ENCODE measurements around the gene C2orf78. TPM values are rescaled to one million over a fixed set of nuclear protein-coding genes. Genes with fewer than 3 reads are reported as not detected.

C2orf78 gene
- total and polyA plus RNA-seq, 2 donors (not counting 3 experiments of a cell fraction or from before 2014, with no cell fraction given): not detected

DNA sequence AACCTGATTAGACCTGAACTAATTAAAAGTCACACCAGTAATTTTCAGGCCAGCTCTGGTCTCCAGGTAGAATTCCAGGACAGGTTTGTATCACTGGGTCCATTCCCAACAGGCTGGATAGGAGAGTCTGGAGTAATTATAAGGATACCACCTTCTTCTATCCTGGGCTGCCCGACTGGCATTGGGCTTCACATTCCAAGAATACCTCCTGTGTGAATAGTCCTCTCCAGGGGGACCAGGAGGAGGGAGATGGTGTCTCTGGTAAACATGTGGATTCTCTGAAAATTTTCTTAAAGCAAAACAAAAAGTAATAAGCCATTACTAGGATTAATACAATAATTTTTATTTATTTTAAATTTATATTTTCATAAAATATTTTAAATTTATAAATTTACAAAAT, 21.4 kb upstream of the C2orf78 start:
- H3K9ac ChIP-seq (replicated peaks; ENCODE audit: extremely low read depth, insufficient read depth, low read length): no peak overlapping the region

DNA sequence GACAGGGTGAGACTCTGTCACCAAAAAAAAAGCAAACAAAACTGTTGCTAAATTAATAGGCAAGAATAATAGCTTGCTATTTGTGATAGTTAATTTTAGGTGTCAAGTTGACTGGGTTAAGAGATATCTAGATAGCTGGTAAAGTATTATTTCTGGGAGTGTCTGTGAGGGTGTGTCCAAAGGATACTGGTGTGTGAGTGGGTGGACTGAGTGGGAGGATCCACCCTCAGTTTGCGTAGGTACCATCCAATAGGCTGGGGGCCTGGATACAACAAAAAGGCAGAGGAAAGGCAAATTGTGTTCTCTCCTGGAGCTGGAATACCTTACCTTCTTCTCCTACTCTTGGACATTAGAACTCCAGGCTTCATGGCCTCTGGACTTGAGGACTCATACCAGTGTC, 19.0 kb upstream of the C2orf78 start:
- dilution Hi-C loops (cut with MboI; ENCODE audit: extremely low pct_ligation_motif_present, low sequenced_read_pairs): no loop called here

More for the DNA sequence above, 21.4 kb upstream of the C2orf78 start:
- peaks cover 7 to 13% of the 10 kb centered on the region in 2 experiments for H3K36me3 ChIP-seq (ENCODE audit: control insufficient read depth in 2 of 2, extremely low read depth in 1 of 2, insufficient read depth in 2 of 2, low read length in 2 of 2)
- no peaks in the 10 kb centered on the region for H3K9me3 ChIP-seq (replicated peaks; ENCODE audit: control insufficient read depth, insufficient read depth, low read length)
- H4K20me1 ChIP-seq (replicated peaks; ENCODE audit: control insufficient read depth, extremely low read depth, insufficient read depth, low read length): no peaks in the 10 kb centered on the region
- FAIRE-seq (no peak), DNase-seq (ENCODE audit: low read depth, low spot score) (no peak)
- no peak overlapping the region for H3K27ac ChIP-seq (ENCODE audit: insufficient read depth, low read depth, low read length)
- H2AFZ ChIP-seq (ENCODE audit: low read depth, low read length): no peak overlapping the region
- TF ChIP-seq FOS (IDR thresholded peaks at IDR 0.05; ENCODE audit: borderline replicate concordance, insufficient read depth, low read length): no peak
- TF ChIP-seq POLR2AphosphoS5 (IDR thresholded peaks at IDR 0.05; ENCODE audit: insufficient read depth, low read depth, low read length): no peak
- TF ChIP-seq MYC (IDR thresholded peaks at IDR 0.05; ENCODE audit: low read depth, low read length): no peak
- no peak for TF ChIP-seq POLR2A (IDR thresholded peaks at IDR 0.05; ENCODE audit: low read depth, low read length)
- TF ChIP-seq EZH2 (IDR thresholded peaks at IDR 0.05; ENCODE audit: borderline replicate concordance, low read depth, low read length, severe bottlenecking): no peak
- no peak overlapping the region for H3K4me3 ChIP-seq (replicated peaks in 1 of 3; ENCODE audit: insufficient read depth in 1 of 3, low read depth in 1 of 3, low read length in 3 of 3)
- ChIA-PET POLR2A (no interaction called here), CTCF (no interaction called here)
- H3K4me2 ChIP-seq (ENCODE audit: insufficient read depth, low read length): no peak overlapping the region
- H3K4me1 ChIP-seq (ENCODE audit: control insufficient read depth, extremely low read depth, insufficient read depth, low read length): peaks cover 17% of the 10 kb centered on the region
- H3K79me2 ChIP-seq (ENCODE audit: control insufficient read depth, insufficient read depth, low read length): no peaks in the 10 kb centered on the region
- no peaks in the 10 kb centered on the region for H3K9me1 ChIP-seq (replicated peaks; ENCODE audit: control insufficient read depth, extremely low read depth, insufficient read depth, low read length)
- intact Hi-C loops (cut with micrococcal nuclease): no loop called here
- no TSS peak for BruUV-seq (replicated peaks)
- dilution Hi-C loops (cut with MboI; ENCODE audit: extremely low pct_ligation_motif_present, low sequenced_read_pairs): no loop called here
- H3K27me3 ChIP-seq (ENCODE audit: control insufficient read depth in 2 of 2, insufficient read depth in 2 of 2, low read length in 2 of 2): no peaks in the 10 kb centered on the region

More for the DNA sequence above, 19.0 kb upstream of the C2orf78 start:
- TF ChIP-seq JUN (IDR thresholded peaks at IDR 0.05; ENCODE audit: borderline replicate concordance, insufficient read depth, insufficient read length, low read depth): no peak
- TF ChIP-seq POLR2A (IDR thresholded peaks at IDR 0.05; ENCODE audit: low read depth, low read length): no peak
- TF ChIP-seq, protein P1, sequence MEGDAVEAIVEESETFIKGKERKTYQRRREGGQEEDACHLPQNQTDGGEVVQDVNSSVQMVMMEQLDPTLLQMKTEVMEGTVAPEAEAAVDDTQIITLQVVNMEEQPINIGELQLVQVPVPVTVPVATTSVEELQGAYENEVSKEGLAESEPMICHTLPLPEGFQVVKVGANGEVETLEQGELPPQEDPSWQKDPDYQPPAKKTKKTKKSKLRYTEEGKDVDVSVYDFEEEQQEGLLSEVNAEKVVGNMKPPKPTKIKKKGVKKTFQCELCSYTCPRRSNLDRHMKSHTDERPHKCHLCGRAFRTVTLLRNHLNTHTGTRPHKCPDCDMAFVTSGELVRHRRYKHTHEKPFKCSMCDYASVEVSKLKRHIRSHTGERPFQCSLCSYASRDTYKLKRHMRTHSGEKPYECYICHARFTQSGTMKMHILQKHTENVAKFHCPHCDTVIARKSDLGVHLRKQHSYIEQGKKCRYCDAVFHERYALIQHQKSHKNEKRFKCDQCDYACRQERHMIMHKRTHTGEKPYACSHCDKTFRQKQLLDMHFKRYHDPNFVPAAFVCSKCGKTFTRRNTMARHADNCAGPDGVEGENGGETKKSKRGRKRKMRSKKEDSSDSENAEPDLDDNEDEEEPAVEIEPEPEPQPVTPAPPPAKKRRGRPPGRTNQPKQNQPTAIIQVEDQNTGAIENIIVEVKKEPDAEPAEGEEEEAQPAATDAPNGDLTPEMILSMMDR (IDR thresholded peaks at IDR 0.05; ENCODE audit: extremely low read depth in 1 of 2, insufficient read depth in 1 of 2, low read depth in 1 of 2, low read length in 2 of 2): no peak
- TF ChIP-seq MYC (IDR thresholded peaks at IDR 0.05; ENCODE audit: low read depth, low read length): no peak
- Histone ChIP-seq H3K9me3 (replicated peaks; ENCODE audit: control insufficient read depth, insufficient read depth, low read length) (no peaks in the 10 kb centered on the region), H3K4me3 (replicated peaks in 1 of 3; ENCODE audit: insufficient read depth in 1 of 3, low read depth in 1 of 3, low read length in 3 of 3) (no peak overlapping the region), H3K27ac (ENCODE audit: insufficient read depth, low read depth, low read length) (no peak overlapping the region), H3K9ac (replicated peaks; ENCODE audit: extremely low read depth, insufficient read depth, low read length) (no peak overlapping the region), H3K4me2 (ENCODE audit: insufficient read depth, low read length) (no peak overlapping the region), H3K4me1 (ENCODE audit: control insufficient read depth, extremely low read depth, insufficient read depth, low read length) (peaks cover 5% of the 10 kb centered on the region), H3K27me3 (ENCODE audit: control insufficient read depth in 2 of 2, insufficient read depth in 2 of 2, low read length in 2 of 2) (no peaks in the 10 kb centered on the region), H3K9me1 (replicated peaks; ENCODE audit: control insufficient read depth, extremely low read depth, insufficient read depth, low read length) (no peaks in the 10 kb centered on the region), H3K79me2 (ENCODE audit: control insufficient read depth, insufficient read depth, low read length) (no peaks in the 10 kb centered on the region), H3K36me3 (ENCODE audit: control insufficient read depth in 2 of 2, extremely low read depth in 1 of 2, insufficient read depth in 2 of 2, low read length in 2 of 2) (peaks cover 13 to 17% of the 10 kb centered on the region in 2 experiments), H2AFZ (ENCODE audit: low read depth, low read length) (no peak overlapping the region), H4K20me1 (replicated peaks; ENCODE audit: control insufficient read depth, extremely low read depth, insufficient read depth, low read length) (no peaks in the 10 kb centered on the region)
- intact Hi-C loops (cut with micrococcal nuclease): no loop called here
- no TSS peak for BruUV-seq (replicated peaks)
- DNase-seq (ENCODE audit: low read depth, low spot score) (no peak), FAIRE-seq (no peak)
- ChIA-PET POLR2A (no interaction called here), CTCF (interaction anchor here (0.9 kb wide), 1 partner anchor 85 kb away, joined by 3 read pairs; no protein-coding TSS in a partner anchor)
